Measurements from ENCODE around the gene ABLIM1.

- TF ChIP-seq CTCF (conservative IDR thresholded peaks at IDR 0.05; ENCODE audit: low read depth, low read length), result no peak
- no peak for TF ChIP-seq EZH2 (IDR thresholded peaks at IDR 0.05; ENCODE audit: borderline replicate concordance, low read depth, low read length, poor library complexity, severe bottlenecking)
Observed at GRCh38 chr10:114648368-114648767, 9.7 kb downstream of the ABLIM1 start.
